Panc1 (cell line): ENCODE measurements around the gene CHST11. TPM values are rescaled to one million over a fixed set of nuclear protein-coding genes. Genes with fewer than 3 reads are reported as not detected.

ENCODE experiments used
- ATAC-seq: fragments of 200-7000 bp; cut with Tn5 transposase; 2 replicates; pipeline ENCODE4 v1.9.1; 2020; ENCODE audit warnings: mild to moderate bottlenecking, moderate library complexity
- BruUV-seq: library from RNA; stranded (reverse); fragments of 400-500 nt; replicated peaks from 2 replicates; lab custom pipeline; 2021; lab: Mats Ljungman, UMichigan
- CTCF ChIA-PET: fragments of 300-600 bp; sonication (Branson Sonifier 250); formaldehyde crosslinking; loops from one replicate; lab custom pipeline; 2022; ENCODE audit warnings: antibody characterized with exemption; lab: Charles Lee
- POLR2A ChIA-PET: fragments of 300-600 bp; sonication (Branson Sonifier 250); formaldehyde crosslinking; loops from one replicate; lab custom pipeline; 2022; ENCODE audit warnings: antibody characterized with exemption; lab: Charles Lee
- DNase-seq: peaks from one replicate; pipeline ENCODE4 v3.0.0-alpha.2; 2010; ENCODE audit warnings: low read depth, low spot score
- H3K27ac ChIP-seq: 2 replicates; pipeline ENCODE4 v1.5.1; 2011; ENCODE audit warnings: mild to moderate bottlenecking, low read length, inconsistent platforms
- H3K27me3 ChIP-seq: fragments of 200-500 bp; sonication (Bioruptor generic); 2 replicates; pipeline ENCODE4 v1.6.0; 2014; ENCODE audit warnings: low read length, inconsistent platforms; ENCODE audit not compliant: control insufficient read depth, insufficient read depth
- H3K36me3 ChIP-seq: fragments of 200-500 bp; sonication (Bioruptor generic); 2 replicates; pipeline ENCODE4 v1.5.1; 2014; ENCODE audit warnings: inconsistent platforms, mild to moderate bottlenecking, low read length, moderate library complexity; ENCODE audit not compliant: control insufficient read depth, insufficient read depth
- H3K4me1 ChIP-seq: 2 replicates; pipeline ENCODE4 v1.5.1; 2011; ENCODE audit warnings: inconsistent platforms, mild to moderate bottlenecking, low read length, moderate library complexity; ENCODE audit not compliant: control insufficient read depth, insufficient read depth
- H3K4me3 ChIP-seq, 2 experiments: 2 replicates each; pipeline ENCODE4 v1.5.1; 2011 to 2012; ENCODE audit warnings: low read depth in 2 of 2, low read length in 2 of 2, mild to moderate bottlenecking in 2 of 2, inconsistent platforms in 1 of 2, moderate library complexity in 1 of 2
- H3K9me3 ChIP-seq: fragments of 200-500 bp; sonication (Bioruptor generic); 2 replicates; pipeline ENCODE4 v1.5.1; 2014; ENCODE audit warnings: low read depth, mild to moderate bottlenecking, inconsistent platforms, low read length, moderate library complexity; ENCODE audit not compliant: control insufficient read depth, insufficient read depth
- CTCF ChIP-seq: fragments of 450-650 bp; IDR thresholded peaks from 2 replicates; pipeline ENCODE4 v1.5.1; 2017; ENCODE audit warnings: mild to moderate bottlenecking
- POLR2AphosphoS5 ChIP-seq: IDR thresholded peaks from 2 replicates; pipeline ENCODE4 v1.6.1; 2012; ENCODE audit warnings: mild to moderate bottlenecking, low read depth, low read length, moderate library complexity
- REST ChIP-seq, 2 experiments: IDR thresholded peaks; 2 replicates each; pipeline ENCODE4 v1.6.1; 2011 to 2012; ENCODE audit warnings: low read depth in 2 of 2, control low read depth in 1 of 2, low read length in 1 of 2, mild to moderate bottlenecking in 1 of 2, moderate library complexity in 1 of 2; ENCODE audit not compliant: insufficient read depth in 1 of 2
- SIN3A ChIP-seq: IDR thresholded peaks from 2 replicates; pipeline ENCODE4 v1.6.1; 2012; ENCODE audit warnings: low read depth, mild to moderate bottlenecking, low read length, moderate library complexity, borderline replicate concordance; ENCODE audit not compliant: insufficient read depth
- TCF7L2 ChIP-seq: IDR thresholded peaks from 2 replicates; pipeline ENCODE4 v1.6.1; 2011; ENCODE audit warnings: mild to moderate bottlenecking, low read depth, low read length, inconsistent platforms
- in situ Hi-C: cut with HindIII; loops from 2 replicates; pipeline ENCODE4 v1.10.0; 2016; ENCODE audit warnings: low sequenced_read_pairs, low pct_unique_long_range_greater_than_20kb
- intact Hi-C: fragments of 100-400 bp; cut with micrococcal nuclease; formaldehyde crosslinking; loops from one replicate; pipeline ENCODE4 v1.10.0; 2022; ENCODE audit not compliant: unreplicated experiment
- total RNA-seq: library from RNA; stranded (reverse); gene quantifications from one replicate; pipeline ENCODE4 v1.2.1, GENCODE V29; 2021; ENCODE audit not compliant: unreplicated experiment

The CHST11 gene
- total RNA-seq, 1 experiment from 2014 or later, result 11.4 TPM

GRCh38 chr12:104687823-104688573 lies 231.2 kb downstream of the CHST11 start:
- no peak for ATAC-seq
- H3K27ac ChIP-seq, result no peak overlapping the region
- no peaks in the 10 kb centered on the region for H3K9me3 ChIP-seq
- H3K4me1 ChIP-seq, result no peaks in the 10 kb centered on the region
- no peaks in the 10 kb centered on the region for H3K36me3 ChIP-seq
- TF ChIP-seq POLR2AphosphoS5 (no peak), CTCF (no peak), REST (IDR thresholded peaks at IDR 0.05; ENCODE audit: insufficient read depth in 1 of 2, low read depth in 2 of 2, low read length in 1 of 2) (no peak), SIN3A (no peak), TCF7L2 (no peak)
- POLR2A ChIA-PET, result no interaction called here
- intact Hi-C loops (no loop called here), in situ Hi-C loops (no loop called here)
- no peaks in the 10 kb centered on the region for H3K27me3 ChIP-seq
- BruUV-seq, result no TSS peak
- no peak for DNase-seq
- CTCF ChIA-PET, result interaction anchor here (0.6 kb wide), 1 partner anchor 396 kb away, joined by 4 read pairs; no protein-coding TSS in a partner anchor
- H3K4me3 ChIP-seq, result no peak overlapping the region

GRCh38 chr12:104689635-104690034 lies 232.9 kb downstream of the CHST11 start:
- H3K4me3 ChIP-seq, result no peak overlapping the region
- ChIA-PET POLR2A (no interaction called here), CTCF (no interaction called here)
- intact Hi-C loops, result no loop called here
- TF ChIP-seq POLR2AphosphoS5 (no peak), SIN3A (no peak), REST (IDR thresholded peaks at IDR 0.05; ENCODE audit: insufficient read depth in 1 of 2, low read depth in 2 of 2, low read length in 1 of 2) (no peak), CTCF (no peak), TCF7L2 (no peak)
- H3K4me1 ChIP-seq, result no peaks in the 10 kb centered on the region
- no peaks in the 10 kb centered on the region for H3K27me3 ChIP-seq
- no peaks in the 10 kb centered on the region for H3K9me3 ChIP-seq
- DNase-seq (no peak), ATAC-seq (no peak)
- no peak overlapping the region for H3K27ac ChIP-seq
- H3K36me3 ChIP-seq, result no peaks in the 10 kb centered on the region
- BruUV-seq, result no TSS peak
- in situ Hi-C loops, result no loop called here
